GM19193 (cell line): ENCODE data around the gene ACSL4.

Experiments
- POLR2A ChIP-seq: IDR thresholded peaks from 4 replicates; pipeline ENCODE4 v1.6.1; 2011; ENCODE audit not compliant: insufficient read depth, insufficient read length; ENCODE audit errors: extremely low read depth

ACSL4 gene

DNA sequence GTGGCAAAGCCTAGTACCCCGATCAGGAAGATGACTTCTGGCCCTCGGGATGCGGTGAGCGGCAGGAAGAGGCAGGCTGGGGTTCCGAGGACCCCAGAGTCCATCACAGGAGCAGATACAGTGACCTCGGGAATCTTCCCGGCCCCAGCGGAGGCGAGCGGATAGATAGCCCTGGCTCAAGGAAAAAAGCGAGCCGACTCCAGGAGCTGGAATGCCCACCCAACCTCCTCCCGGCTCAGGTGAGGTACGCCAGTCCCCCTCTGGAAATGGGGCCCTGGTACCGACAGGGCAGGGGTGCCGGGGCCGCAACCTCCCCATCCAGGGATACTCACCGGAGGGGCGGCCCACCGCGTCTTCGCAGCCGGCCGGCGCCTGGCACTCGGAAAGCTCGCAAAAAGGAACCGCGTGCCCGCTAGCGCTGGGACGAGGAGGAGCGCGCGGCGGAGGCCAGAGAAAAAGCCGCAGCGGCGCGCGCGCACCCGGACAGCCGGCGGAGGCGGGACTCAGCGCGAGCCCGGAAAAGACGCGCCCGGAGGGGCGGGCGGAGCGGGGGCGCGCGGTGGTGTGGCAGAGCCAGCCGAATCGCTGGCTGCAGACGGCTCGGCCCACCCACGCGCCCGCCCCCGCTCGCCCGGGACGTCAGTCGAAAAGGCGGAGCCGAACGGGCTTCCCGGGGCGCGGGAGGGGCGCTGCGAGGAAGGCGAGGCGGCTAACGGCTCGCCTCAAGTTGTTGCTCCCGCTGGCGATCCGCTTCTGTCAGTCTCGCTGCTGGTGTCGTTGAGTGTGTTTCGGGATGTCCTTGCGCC lies at the start of gene ACSL4:
Gene ACSL4, minus strand, starts transcription at position 451 of the 806 bp plus-strand sequence. CDS start 49,894 bp downstream, outside the sequence.
- peak; percentile 82 for TF ChIP-seq POLR2A

GRCh38 chrX:109777749-109778148 lies 44.7 kb upstream of the ACSL4 start:
- TF ChIP-seq POLR2A: no peak

- TF ChIP-seq POLR2A: no peak
These were observed 43.9 kb upstream of the ACSL4 start for GRCh38 chrX:109776986-109777385.

- no peak for TF ChIP-seq POLR2A
These were observed 43.4 kb upstream of the ACSL4 start for GRCh38 chrX:109776432-109776831.

- no peak for TF ChIP-seq POLR2A
These were observed 42.3 kb upstream of the ACSL4 start for GRCh38 chrX:109775386-109775785.

- TF ChIP-seq POLR2A: no peak
These were observed 41.6 kb upstream of the ACSL4 start for GRCh38 chrX:109774706-109775105.

- TF ChIP-seq POLR2A: no peak
These were observed 41.1 kb upstream of the ACSL4 start for GRCh38 chrX:109774136-109774535.

GRCh38 chrX:109773374-109773773 lies 40.3 kb upstream of the ACSL4 start:
- no peak for TF ChIP-seq POLR2A

DNA sequence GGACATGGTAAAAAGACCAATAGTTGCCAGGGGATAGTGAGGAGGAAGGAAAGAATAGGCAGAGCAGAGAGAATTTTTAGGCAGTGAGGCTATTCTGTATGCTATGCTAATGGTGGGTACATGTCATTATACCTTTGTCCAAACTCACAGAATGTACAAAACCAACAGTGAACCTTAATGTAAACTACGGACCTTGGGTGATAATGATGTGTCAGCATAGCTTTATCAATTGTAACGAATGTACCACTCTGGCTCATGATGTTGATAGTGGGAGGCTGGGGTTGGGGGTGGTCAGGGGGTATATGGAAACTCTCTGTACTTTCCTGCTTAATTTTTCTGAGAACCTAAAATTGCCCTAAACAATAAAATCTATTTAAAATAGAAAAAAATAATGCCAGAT lies 37.7 kb upstream of the ACSL4 start:
- no peak for TF ChIP-seq POLR2A

- TF ChIP-seq POLR2A: no peak
These were observed 27.8 kb upstream of the ACSL4 start for GRCh38 chrX:109760922-109761250.

- no peak for TF ChIP-seq POLR2A
These were observed 27.3 kb upstream of the ACSL4 start for GRCh38 chrX:109760209-109760921.

GRCh38 chrX:109753256-109753655 lies 20.2 kb upstream of the ACSL4 start:
- no peak for TF ChIP-seq POLR2A

- no peak for TF ChIP-seq POLR2A
These were observed 18.6 kb upstream of the ACSL4 start for GRCh38 chrX:109751698-109752097.

DNA sequence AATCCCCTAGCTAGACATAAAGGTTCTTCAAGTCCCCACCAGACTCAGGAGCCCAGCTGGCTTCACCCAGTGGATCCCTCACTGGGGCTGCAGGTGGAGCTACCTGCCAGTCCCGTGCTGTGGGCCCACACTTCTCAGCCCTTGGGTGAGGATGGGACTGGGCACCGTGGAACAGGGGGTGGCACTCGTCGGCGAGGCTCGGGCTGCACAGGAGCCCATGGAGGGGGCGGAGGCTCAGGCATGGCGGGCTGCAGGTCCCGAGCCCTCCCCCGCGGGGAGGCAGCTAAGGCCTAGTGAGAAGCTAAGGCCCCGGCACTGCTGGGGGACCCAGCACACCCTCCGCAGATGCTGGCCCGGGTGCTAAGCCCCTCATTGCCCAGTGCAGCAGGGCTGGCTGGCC lies 16.1 kb upstream of the ACSL4 start:
- no peak for TF ChIP-seq POLR2A

DNA sequence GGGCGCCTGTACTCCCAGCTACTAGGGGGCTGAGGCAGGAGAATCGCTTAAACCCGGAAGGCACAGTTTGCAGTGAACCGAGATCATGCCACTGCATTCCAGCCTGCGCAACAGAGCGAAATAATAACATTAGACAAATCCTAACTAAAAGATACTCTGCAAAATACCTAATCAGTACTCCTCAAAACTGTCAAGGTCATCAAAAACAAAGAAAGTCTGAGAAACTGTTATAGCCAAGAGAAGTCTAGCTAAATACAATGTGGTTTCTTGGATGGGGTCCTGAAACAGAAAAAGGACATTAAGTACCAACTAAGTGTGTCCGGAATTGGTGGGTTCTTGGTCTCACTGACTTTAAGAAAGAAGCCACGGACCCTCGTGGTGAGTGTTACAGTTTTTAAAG lies 14.6 kb upstream of the ACSL4 start:
- TF ChIP-seq POLR2A: no peak

DNA sequence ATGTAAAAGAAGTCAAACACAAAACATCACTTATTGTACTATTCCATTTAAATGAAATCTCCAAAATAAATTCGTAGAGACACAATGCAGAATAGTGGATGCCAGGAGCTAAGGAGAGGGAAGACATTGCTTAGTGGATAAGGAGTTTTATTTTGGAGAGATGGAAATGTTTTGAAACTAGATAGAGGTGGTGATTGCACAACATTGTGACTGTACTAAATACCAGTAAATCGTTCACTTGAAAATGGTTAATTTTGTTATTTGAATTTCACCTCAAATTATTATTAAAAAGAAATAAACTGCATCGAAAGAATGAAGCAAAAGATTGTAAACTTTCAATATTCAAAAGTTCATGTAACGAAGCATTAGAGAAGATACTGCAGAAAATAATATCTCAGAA lies 9.7 kb upstream of the ACSL4 start:
- TF ChIP-seq POLR2A: no peak
